ENCODE results near the gene GNG13. TPM values are rescaled to one million over a fixed set of nuclear protein-coding genes. Genes with fewer than 3 reads are reported as not detected.

GNG13 gene
- total and polyA plus RNA-seq, 7 donors = not detected

DNA sequence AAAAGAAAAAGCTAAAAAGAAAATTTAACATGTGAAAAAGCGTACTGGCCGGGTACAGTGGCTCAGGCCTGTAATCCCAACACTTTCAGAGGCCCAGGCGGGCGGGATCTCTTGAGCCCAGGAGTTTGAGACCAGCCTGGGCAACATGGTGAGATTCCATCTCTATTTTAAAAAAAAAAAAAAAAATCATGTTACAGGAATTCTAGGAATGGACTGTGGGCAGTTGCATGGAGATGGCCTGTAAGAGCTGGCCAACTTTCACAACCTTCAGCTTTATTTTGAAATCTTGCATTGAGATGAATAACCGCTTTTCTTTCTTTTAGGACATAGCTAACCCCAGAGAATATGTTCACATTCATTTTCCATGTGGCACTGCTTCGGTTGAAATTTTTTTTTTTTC, 51.5 kb downstream of the GNG13 start:
- Histone ChIP-seq H3K4me1 (no peaks in the 10 kb centered on the region), H3K4me3 (no peak overlapping the region), H3K9me3 (no peaks in the 10 kb centered on the region), H3K27ac (no peak overlapping the region), H3K27me3 (ENCODE audit: insufficient read depth in 3 of 3, low read length in 2 of 3) (peaks cover 0 to 36% (median 8%) of the 10 kb centered on the region in 3 donors), H3K36me3 (ENCODE audit: insufficient read depth in 1 of 2, low read depth in 1 of 2) (no peaks in the 10 kb centered on the region)
- DNase-seq = no peak
- WGBS, 3 donors = 80 to 90% (median 82%) methylated on average over 6 of the region's 6 CpGs
- intact Hi-C loops (cut with DNase I) = no loop called here
- TF ChIP-seq, protein P1, sequence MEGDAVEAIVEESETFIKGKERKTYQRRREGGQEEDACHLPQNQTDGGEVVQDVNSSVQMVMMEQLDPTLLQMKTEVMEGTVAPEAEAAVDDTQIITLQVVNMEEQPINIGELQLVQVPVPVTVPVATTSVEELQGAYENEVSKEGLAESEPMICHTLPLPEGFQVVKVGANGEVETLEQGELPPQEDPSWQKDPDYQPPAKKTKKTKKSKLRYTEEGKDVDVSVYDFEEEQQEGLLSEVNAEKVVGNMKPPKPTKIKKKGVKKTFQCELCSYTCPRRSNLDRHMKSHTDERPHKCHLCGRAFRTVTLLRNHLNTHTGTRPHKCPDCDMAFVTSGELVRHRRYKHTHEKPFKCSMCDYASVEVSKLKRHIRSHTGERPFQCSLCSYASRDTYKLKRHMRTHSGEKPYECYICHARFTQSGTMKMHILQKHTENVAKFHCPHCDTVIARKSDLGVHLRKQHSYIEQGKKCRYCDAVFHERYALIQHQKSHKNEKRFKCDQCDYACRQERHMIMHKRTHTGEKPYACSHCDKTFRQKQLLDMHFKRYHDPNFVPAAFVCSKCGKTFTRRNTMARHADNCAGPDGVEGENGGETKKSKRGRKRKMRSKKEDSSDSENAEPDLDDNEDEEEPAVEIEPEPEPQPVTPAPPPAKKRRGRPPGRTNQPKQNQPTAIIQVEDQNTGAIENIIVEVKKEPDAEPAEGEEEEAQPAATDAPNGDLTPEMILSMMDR (IDR thresholded peaks at IDR 0.05) = no peak
- ATAC-seq = no peak

Other genes with a start within 250 kb of the GNG13 start
- gene PRR35, start 240.3 kb downstream of the GNG13 start, total RNA-seq = not detected
- gene PRR35, start 240.3 kb downstream of the GNG13 start, polyA plus RNA-seq = not detected
- under 1 TPM in 3 of 4 donors, not detected in 1; 0.19 to 0.39 (median 0.27) TPM for gene NHLRC4, start 233.7 kb downstream of the GNG13 start, total RNA-seq
- under 1 TPM; 0.06 to 0.38 (median 0.27) TPM for gene NHLRC4, start 233.7 kb downstream of the GNG13 start, polyA plus RNA-seq
- 10 to 100 TPM; 18.3 to 26.3 (median 22.0) TPM for gene PIGQ, start 230.8 kb downstream of the GNG13 start, total RNA-seq
- 10 to 100 TPM; 26.5 to 39.9 (median 27.2) TPM for gene PIGQ, start 230.8 kb downstream of the GNG13 start, polyA plus RNA-seq
- gene RAB40C, start 210.7 kb downstream of the GNG13 start, total RNA-seq = 10 to 100 TPM; 12.3 to 20.2 (median 14.4) TPM
- 10 to 100 TPM; 14.7 to 16.3 (median 15.7) TPM for gene RAB40C, start 210.7 kb downstream of the GNG13 start, polyA plus RNA-seq
- 1 to 10 TPM in 2 of 4 donors, under 1 TPM in 2; 0.30 to 2.0 (median 0.82) TPM for gene WFIKKN1, start 169.7 kb downstream of the GNG13 start, total RNA-seq
- gene WFIKKN1, start 169.7 kb downstream of the GNG13 start, polyA plus RNA-seq = under 1 TPM; 0.31 to 0.61 (median 0.36) TPM
- 10 to 100 TPM; 42.4 to 55.6 (median 48.4) TPM for gene METTL26, start 164.4 kb downstream of the GNG13 start, total RNA-seq
- 10 to 100 TPM; 90.8 to 97.8 (median 96.4) TPM for gene METTL26, start 164.4 kb downstream of the GNG13 start, polyA plus RNA-seq
- 10 to 100 TPM; 61.6 to 80.2 (median 68.9) TPM for gene MCRIP2, start 158.9 kb downstream of the GNG13 start, total RNA-seq
- gene MCRIP2, start 158.9 kb downstream of the GNG13 start, polyA plus RNA-seq = 100 to 1,000 TPM in 2 of 3 donors, 10 to 100 TPM in 1; 95.1 to 124 (median 108) TPM
- 1 to 10 TPM; 4.0 to 9.6 (median 8.1) TPM for gene WDR90, start 151.4 kb downstream of the GNG13 start, total RNA-seq
- 1 to 10 TPM; 5.6 to 9.7 (median 6.4) TPM for gene WDR90, start 151.4 kb downstream of the GNG13 start, polyA plus RNA-seq
- 10 to 100 TPM; 38.8 to 56.8 (median 48.8) TPM for gene RHOT2, start 132.6 kb downstream of the GNG13 start, total RNA-seq
- gene RHOT2, start 132.6 kb downstream of the GNG13 start, polyA plus RNA-seq = 10 to 100 TPM; 47.7 to 75.8 (median 52.6) TPM
- gene RHBDL1, start 125.1 kb downstream of the GNG13 start, total RNA-seq = under 1 TPM; 0.13 to 0.42 (median 0.29) TPM
- gene RHBDL1, start 125.1 kb downstream of the GNG13 start, polyA plus RNA-seq = under 1 TPM; 0.06 to 0.08 (median 0.08) TPM
- 100 to 1,000 TPM; 108 to 150 (median 115) TPM for gene STUB1, start 120.3 kb downstream of the GNG13 start, total RNA-seq
- 100 to 1,000 TPM; 127 to 147 (median 134) TPM for gene STUB1, start 120.3 kb downstream of the GNG13 start, polyA plus RNA-seq
- 10 to 100 TPM; 19.1 to 27.5 (median 23.1) TPM for gene JMJD8, start 116.4 kb downstream of the GNG13 start, total RNA-seq
- gene JMJD8, start 116.4 kb downstream of the GNG13 start, polyA plus RNA-seq = 10 to 100 TPM; 25.5 to 63.5 (median 41.5) TPM
- 10 to 100 TPM in 3 of 4 donors, 1 to 10 TPM in 1; 9.9 to 15.0 (median 12.1) TPM for gene WDR24, start 110.3 kb downstream of the GNG13 start, total RNA-seq
- gene WDR24, start 110.3 kb downstream of the GNG13 start, polyA plus RNA-seq = 10 to 100 TPM in 1 of 3 donors, 1 to 10 TPM in 2; 5.2 to 15.8 (median 8.8) TPM
- under 1 TPM in 2 of 4 donors, not detected in 2; 0.08 TPM for gene FBXL16, start 94.9 kb downstream of the GNG13 start, total RNA-seq
- under 1 TPM; 0.04 to 0.16 (median 0.10) TPM for gene FBXL16, start 94.9 kb downstream of the GNG13 start, polyA plus RNA-seq
- 10 to 100 TPM; 19.6 to 25.8 (median 22.8) TPM for gene METRN, start 85.6 kb downstream of the GNG13 start, total RNA-seq
- 10 to 100 TPM; 17.9 to 28.0 (median 27.4) TPM for gene METRN, start 85.6 kb downstream of the GNG13 start, polyA plus RNA-seq
- gene ANTKMT, start 79.6 kb downstream of the GNG13 start, total RNA-seq = 10 to 100 TPM; 30.9 to 45.6 (median 34.5) TPM
- gene ANTKMT, start 79.6 kb downstream of the GNG13 start, polyA plus RNA-seq = 10 to 100 TPM; 16.1 to 56.0 (median 26.3) TPM
- gene CCDC78, start 74.3 kb downstream of the GNG13 start, total RNA-seq = under 1 TPM in 1 of 4 donors, not detected in 3; 0.11 TPM
- under 1 TPM in 2 of 3 donors, not detected in 1; 0.12 to 0.16 TPM for gene CCDC78, start 74.3 kb downstream of the GNG13 start, polyA plus RNA-seq
- gene HAGHL, start 73.6 kb downstream of the GNG13 start, total RNA-seq = 1 to 10 TPM in 1 of 4 donors, under 1 TPM in 3; 0.42 to 1.6 (median 0.71) TPM
- 1 to 10 TPM in 1 of 3 donors, under 1 TPM in 2; 0.38 to 4.4 (median 0.58) TPM for gene HAGHL, start 73.6 kb downstream of the GNG13 start, polyA plus RNA-seq
- 10 to 100 TPM; 12.3 to 25.9 (median 23.6) TPM for gene CIAO3, start 59.7 kb downstream of the GNG13 start, total RNA-seq
- gene CIAO3, start 59.7 kb downstream of the GNG13 start, polyA plus RNA-seq = 10 to 100 TPM; 26.7 to 43.0 (median 38.9) TPM
- gene MSLN, start 40.0 kb downstream of the GNG13 start, total RNA-seq = under 1 TPM in 1 of 4 donors, not detected in 3; 0.17 TPM
- gene MSLN, start 40.0 kb downstream of the GNG13 start, polyA plus RNA-seq = under 1 TPM; 0.03 to 0.10 (median 0.08) TPM
- gene RPUSD1, start 12.4 kb downstream of the GNG13 start, total RNA-seq = 10 to 100 TPM in 1 of 4 donors, 1 to 10 TPM in 3; 4.4 to 10.9 (median 7.6) TPM
- 10 to 100 TPM; 11.7 to 25.7 (median 25.2) TPM for gene RPUSD1, start 12.4 kb downstream of the GNG13 start, polyA plus RNA-seq
- gene CHTF18, start 12.1 kb downstream of the GNG13 start, total RNA-seq = 1 to 10 TPM; 2.5 to 4.5 (median 4.0) TPM
- 1 to 10 TPM; 1.7 to 8.4 (median 2.2) TPM for gene CHTF18, start 12.1 kb downstream of the GNG13 start, polyA plus RNA-seq
- gene LMF1, start 170.2 kb upstream of the GNG13 start, total RNA-seq = 1 to 10 TPM; 4.0 to 9.0 (median 6.8) TPM
- 1 to 10 TPM; 1.9 to 2.7 (median 2.7) TPM for gene LMF1, start 170.2 kb upstream of the GNG13 start, polyA plus RNA-seq
- gene SOX8, start 181.0 kb upstream of the GNG13 start, total RNA-seq = 1 to 10 TPM in 2 of 4 donors, under 1 TPM in 2; 0.57 to 2.1 (median 1.3) TPM
- gene SOX8, start 181.0 kb upstream of the GNG13 start, polyA plus RNA-seq = 1 to 10 TPM in 1 of 3 donors, under 1 TPM in 2; 0.45 to 5.0 (median 0.51) TPM

Measured in psoas muscle (tissue), 8 donors.